Putamen (tissue), 1 donor: ENCODE data around the gene CDC14A.
"Not testable (repeated sequence)": the region's sequence is repeated elsewhere in the genome, so short reads cannot be mapped to it uniquely, and the experiment has no call there.

Experiments
- DNase-seq: peaks from one replicate; pipeline ENCODE4 v3.0.0-alpha.2; 2016; ENCODE audit warnings: low spot score

CDC14A gene

GRCh38 chr1:100363831-100364230 lies 11.5 kb downstream of the CDC14A start:
- DNase-seq, result no peak

DNA sequence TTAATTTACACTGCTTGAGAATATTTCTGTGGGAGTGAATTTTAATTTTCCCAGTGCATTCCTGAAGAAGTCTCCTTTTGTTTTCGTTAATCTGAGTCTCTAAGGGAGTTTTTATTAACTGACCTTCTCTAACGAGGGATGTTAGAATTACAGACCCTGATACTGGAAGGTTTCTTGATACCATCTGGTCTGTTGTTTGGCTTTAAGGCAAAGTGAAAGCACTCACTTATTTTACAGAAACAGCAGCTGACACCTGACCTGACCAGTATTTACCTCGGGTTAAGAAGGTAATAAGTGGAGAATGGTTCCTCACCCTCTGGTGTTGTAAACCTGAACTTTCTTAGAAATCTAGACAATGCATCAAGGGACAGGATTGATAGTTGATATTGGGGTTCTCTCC lies 12.4 kb downstream of the CDC14A start:
- DNase-seq, result no peak

DNA sequence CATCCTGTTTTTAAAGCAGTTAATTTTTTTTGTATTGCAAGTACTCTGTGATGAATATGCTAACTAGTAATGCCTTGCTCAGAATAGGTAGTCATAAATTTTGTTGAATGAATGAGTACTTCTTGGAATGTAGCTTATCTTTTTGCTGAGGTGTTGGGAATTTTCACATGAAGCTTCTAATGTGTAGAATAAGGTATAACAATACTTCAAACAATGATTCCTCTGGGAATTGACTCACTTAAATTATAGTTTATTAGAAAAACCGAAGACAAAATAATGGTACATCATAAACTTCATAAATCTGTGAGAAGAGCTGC lies 13.9 kb downstream of the CDC14A start:
- no peak for DNase-seq

- not testable (repeated sequence) for DNase-seq
Observed at GRCh38 chr1:100369339-100369738, 17.0 kb downstream of the CDC14A start.

DNA sequence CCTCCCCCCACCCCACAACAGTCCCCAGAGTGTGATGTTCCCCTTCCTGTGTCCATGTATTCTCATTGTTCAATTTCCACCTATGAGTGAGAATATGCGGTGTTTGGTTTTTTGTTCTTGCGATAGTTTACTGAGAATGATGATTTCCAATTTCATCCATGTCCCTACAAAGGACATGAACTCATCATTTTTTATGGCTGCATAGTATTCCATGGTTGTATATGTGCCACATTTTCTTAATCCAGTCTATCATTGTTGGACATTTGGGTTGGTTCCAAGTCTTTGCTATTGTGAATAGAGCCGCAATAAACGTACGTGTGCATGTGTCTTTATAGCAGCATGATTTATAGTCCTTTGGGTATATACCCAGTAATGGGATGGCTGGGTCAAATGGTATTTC lies 21.6 kb downstream of the CDC14A start:
- DNase-seq, result not testable (repeated sequence)

- DNase-seq, result not testable (repeated sequence)
Observed at GRCh38 chr1:100376890-100377289, 24.6 kb downstream of the CDC14A start.

- DNase-seq, result no peak
Observed at GRCh38 chr1:100377590-100378361, 25.5 kb downstream of the CDC14A start.

DNA sequence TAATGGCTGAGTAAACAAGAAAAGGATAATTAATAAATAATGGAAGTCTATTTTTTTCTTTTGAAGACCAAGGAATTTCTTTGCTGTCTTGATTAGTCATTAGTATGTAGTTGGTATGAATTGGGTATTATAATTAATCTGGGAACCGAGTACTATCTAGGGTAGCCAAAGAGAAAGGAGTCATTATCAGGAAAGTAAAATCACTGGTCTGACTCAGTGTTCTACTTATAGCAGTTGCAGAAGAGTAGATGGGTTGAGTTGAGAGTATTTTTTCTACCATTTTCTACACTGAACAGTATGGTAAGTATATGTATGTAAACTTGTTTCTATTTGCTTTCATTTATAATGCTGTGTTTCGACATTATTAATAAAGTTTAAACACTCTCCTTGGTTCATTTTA lies 26.6 kb downstream of the CDC14A start:
- DNase-seq, result no peak

DNA sequence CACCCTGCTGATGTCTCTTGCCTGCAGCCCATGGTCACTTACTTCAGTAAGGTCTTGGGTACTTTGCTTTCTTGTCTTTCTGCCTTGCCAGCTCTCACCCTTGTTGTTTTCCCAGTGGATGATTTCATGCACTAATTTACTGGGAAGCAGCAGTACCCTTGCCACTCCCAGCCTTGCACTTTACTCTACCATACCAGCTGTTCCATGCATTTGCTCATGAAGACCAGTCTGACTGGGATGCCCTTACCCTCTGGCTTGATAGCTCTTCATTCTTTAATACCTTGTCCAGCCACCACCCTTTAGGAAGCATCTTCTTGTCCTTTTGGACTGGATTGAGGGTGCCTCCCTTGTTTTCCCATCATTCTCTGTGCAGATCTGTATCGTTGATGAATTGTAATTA lies 28.3 kb downstream of the CDC14A start:
- DNase-seq, result no peak

DNA sequence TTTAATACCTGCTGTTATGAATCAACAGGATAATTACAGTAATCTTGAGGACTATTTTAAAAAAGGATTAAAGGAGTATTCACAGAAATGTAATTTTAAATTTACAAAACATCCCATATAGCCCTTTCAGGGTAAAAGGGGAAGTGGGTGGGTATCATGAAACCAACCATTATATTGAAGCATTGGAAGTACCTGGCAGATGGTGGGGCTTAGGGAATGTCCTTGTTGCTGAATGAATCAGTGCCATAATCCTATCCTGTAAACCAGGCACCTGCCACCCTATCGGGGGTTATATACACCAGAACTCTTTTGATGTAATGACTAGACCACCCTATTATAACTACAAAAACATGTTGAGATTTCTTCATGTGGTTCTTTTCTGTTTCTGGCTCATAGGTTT lies 30.4 kb downstream of the CDC14A start:
- no peak for DNase-seq

GRCh38 chr1:100383743-100384405 lies 31.6 kb downstream of the CDC14A start:
- DNase-seq, result no peak

DNA sequence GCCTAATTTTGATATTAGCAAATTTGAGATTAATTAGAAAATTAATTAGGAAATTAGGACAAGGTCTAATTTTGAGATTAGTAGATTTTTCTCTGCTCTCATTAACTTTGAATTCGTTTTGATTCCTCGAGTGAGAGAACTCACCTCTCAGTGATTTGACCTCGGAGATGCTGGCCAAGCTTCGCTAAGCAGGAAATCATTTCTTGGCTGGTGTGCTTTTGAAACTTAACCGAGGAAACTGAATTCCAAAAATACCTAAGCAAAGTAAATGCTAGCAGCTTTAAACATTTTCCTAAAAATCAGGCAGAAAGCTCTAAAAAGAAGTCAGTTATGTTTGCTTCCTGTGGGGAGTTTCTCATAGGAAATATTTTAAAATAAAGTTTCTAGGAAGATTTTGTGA lies 34.9 kb downstream of the CDC14A start:
- DNase-seq, result no peak

GRCh38 chr1:100387657-100388350 lies 35.5 kb downstream of the CDC14A start:
- DNase-seq, result no peak

DNA sequence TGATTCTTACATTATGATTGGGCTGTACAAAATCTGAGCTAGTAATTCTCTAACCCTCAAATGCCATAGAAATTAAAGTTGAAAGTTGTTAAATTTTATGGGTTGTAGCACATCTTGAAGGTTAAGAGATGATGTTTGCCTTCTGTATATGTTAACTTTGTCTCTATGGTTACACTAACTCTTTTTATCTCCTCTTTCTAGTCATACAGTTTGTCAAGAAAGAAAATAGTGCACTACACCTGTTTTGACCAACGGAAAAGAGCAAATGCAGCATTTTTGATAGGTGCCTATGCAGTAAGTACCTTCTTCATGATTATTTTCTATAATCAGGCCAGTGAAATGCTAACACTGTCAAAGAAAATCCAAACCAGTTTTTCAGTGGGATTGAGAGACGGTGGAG lies 38.2 kb downstream of the CDC14A start:
- no peak for DNase-seq

DNA sequence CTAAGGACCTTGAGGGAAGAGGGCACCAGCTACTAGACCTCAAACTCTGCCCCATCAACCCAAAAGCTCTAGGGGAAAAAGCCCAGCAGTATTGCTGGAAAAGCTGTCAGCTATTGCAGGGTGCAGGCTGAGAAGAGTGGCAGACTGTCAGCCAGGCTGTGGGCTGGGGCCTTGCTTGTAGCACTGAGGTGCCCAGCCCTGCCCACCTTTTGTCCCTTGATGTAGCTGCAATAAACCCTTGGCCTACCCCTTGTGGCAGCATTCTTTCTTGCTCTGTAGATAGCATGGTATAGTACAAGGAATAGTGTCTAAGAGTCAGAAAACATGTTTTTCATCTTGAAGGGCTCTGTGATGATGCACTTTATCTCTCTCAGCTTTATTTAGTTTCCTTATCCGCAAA lies 39.4 kb downstream of the CDC14A start:
- DNase-seq, result no peak

GRCh38 chr1:100392756-100393155 lies 40.5 kb downstream of the CDC14A start:
- no peak for DNase-seq

- DNase-seq, result no peak
Observed at GRCh38 chr1:100394285-100394684, 42.0 kb downstream of the CDC14A start.

- DNase-seq, result no peak
Observed at GRCh38 chr1:100395913-100396312, 43.6 kb downstream of the CDC14A start.

DNA sequence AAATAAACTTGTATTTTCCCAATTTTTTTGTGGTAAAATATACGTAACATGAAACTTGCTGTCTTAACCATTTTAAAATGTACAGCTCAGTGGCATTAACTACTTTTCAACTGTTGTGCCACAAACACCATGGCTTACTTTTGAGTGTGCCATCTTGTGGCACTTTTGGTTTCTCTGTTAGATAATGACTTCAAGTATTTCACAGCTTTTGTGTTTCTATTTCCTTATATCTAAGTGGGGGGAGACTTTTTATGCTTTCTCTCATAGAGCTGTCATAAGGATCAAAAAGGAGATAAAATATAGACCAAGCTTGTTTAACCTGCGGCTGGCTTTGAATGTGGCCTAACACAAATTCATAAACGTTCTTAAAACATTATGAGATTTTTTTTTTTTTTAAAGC lies 44.3 kb downstream of the CDC14A start:
- DNase-seq, result no peak

- no peak for DNase-seq
Observed at GRCh38 chr1:100397681-100398080, 45.4 kb downstream of the CDC14A start.

GRCh38 chr1:100398648-100399047 lies 46.3 kb downstream of the CDC14A start:
- no peak for DNase-seq

DNA sequence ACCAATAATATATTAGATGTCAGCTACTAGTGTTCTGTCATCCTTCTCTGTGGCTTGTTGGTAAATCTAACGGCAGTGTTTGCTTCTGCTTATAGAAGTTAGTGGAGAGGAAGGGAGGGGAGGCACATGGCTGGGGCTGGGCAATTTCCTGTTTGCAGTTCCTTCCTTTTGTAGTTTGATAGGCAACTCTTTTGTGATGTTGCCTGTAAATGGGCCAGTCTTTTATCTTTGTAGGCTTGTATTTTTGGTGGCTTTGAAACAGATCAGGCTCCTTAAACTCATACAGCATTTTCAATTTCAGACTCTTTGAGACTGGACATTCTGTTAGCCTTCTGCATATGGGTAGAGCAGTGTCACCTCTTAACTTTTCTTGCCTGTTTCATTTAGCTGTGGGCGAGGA lies 48.1 kb downstream of the CDC14A start:
- peak; percentile 9 for DNase-seq

DNA sequence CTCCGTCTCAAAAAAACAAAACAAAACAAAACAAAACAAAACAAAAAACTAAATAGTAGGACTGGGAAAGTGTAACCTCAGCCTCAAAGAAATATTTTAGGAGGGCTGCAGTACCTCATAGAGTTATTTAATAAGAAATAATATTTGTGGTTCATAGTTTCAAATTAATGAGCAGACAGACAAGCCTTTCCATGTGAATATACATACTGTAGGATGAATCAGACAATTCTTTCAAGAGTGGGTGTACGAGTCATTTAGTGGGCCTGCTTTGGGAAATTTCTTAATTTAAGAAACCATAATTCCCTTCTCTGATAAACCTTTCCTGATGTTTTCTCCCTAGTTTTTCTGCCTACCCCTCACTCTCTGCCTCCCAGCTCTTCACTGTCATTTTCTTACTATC lies 52.5 kb downstream of the CDC14A start:
- DNase-seq, result peak; percentile 7
